GM23248 (cell line): ENCODE results near the gene KIF23.

Source experiments
- EZH2 ChIP-seq: fragments of 200-600 bp; sonication (generic); IDR thresholded peaks from 2 replicates; pipeline ENCODE4 v1.6.1; 2018; ENCODE audit warnings: antibody characterized with exemption, mild to moderate bottlenecking; ENCODE audit not compliant: insufficient read depth, poor library complexity, severe bottlenecking
- EZH2phosphoT487 ChIP-seq: fragments of 200-600 bp; sonication (generic); IDR thresholded peaks from 2 replicates; pipeline ENCODE4 v1.6.1; 2018; ENCODE audit warnings: antibody characterized with exemption, moderate library complexity, mild to moderate bottlenecking, low read depth; ENCODE audit not compliant: insufficient read depth

GRCh38 chr15:69486481-69487110 is 72.4 kb downstream of the KIF23 start:
- TF ChIP-seq EZH2phosphoT487, result no peak
- TF ChIP-seq EZH2, result no peak
